GM12864 (cell line): ENCODE measurements around the gene OR13C3.

Source experiments
- DNase-seq: peaks from one replicate; pipeline ENCODE4 v3.0.0-alpha.2; 2011; ENCODE audit warnings: low read depth
- H3K4me3 ChIP-seq: 2 replicates; pipeline ENCODE4 v1.5.1; 2011; ENCODE audit warnings: mild to moderate bottlenecking, low read depth, low read length, control low read depth
- CTCF ChIP-seq: IDR thresholded peaks from 2 replicates; pipeline ENCODE4 v1.5.1; 2011; ENCODE audit warnings: low read depth, mild to moderate bottlenecking, moderate library complexity, low read length, control low read depth, inconsistent platforms; ENCODE audit errors: missing control alignments

OR13C3 gene

GRCh38 chr9:104536756-104537155 is at the start of gene OR13C3:
TSS of gene OR13C3 (minus strand) at chr9:104536856. CDS start at chr9:104536723, 133 bp downstream.
- TF ChIP-seq CTCF, result no peak
- no peak within 1 kb of the TSS for H3K4me3 ChIP-seq
- no peak for DNase-seq

GRCh38 chr9:104580562-104580961 is 43.9 kb upstream of the OR13C3 start:
- H3K4me3 ChIP-seq, result no peak overlapping the region
- no peak for TF ChIP-seq CTCF
- DNase-seq, result no peak

- no peak overlapping the region for H3K4me3 ChIP-seq
- no peak for TF ChIP-seq CTCF
- DNase-seq, result no peak
Measured at GRCh38 chr9:104577263-104577662, 40.6 kb upstream of the OR13C3 start.

GRCh38 chr9:104575456-104575855 is 38.8 kb upstream of the OR13C3 start:
- H3K4me3 ChIP-seq, result no peak overlapping the region
- DNase-seq, result no peak
- no peak for TF ChIP-seq CTCF

- H3K4me3 ChIP-seq, result no peak overlapping the region
- DNase-seq, result no peak
- no peak for TF ChIP-seq CTCF
Measured at GRCh38 chr9:104572612-104573011, 36.0 kb upstream of the OR13C3 start.

- no peak for DNase-seq
- TF ChIP-seq CTCF, result no peak
Measured at GRCh38 chr9:104568868-104569267, 32.2 kb upstream of the OR13C3 start, which contains the start of gene OR13C8. TSS of gene OR13C8 (plus strand) at chr9:104569168. CDS start at chr9:104569168, 0 bp downstream.

GRCh38 chr9:104564358-104564757 is 27.7 kb upstream of the OR13C3 start:
- no peak for TF ChIP-seq CTCF
- no peak for DNase-seq

More at GRCh38 chr9:104568868-104569267, 32.2 kb upstream of the OR13C3 start, which contains the start of gene OR13C8:
- H3K4me3 ChIP-seq, result no peak within 1 kb of the TSS

More at GRCh38 chr9:104564358-104564757, 27.7 kb upstream of the OR13C3 start:
- no peak overlapping the region for H3K4me3 ChIP-seq
